PC-3 (cell line): ENCODE data around the gene TACSTD2. TPM values are rescaled to one million over a fixed set of nuclear protein-coding genes. Genes with fewer than 3 reads are reported as not detected.

Experiments used
- ATAC-seq: fragments of 200-7000 bp; cut with Tn5 transposase; 2 replicates; pipeline ENCODE4 v1.9.1; 2020; ENCODE audit warnings: mild to moderate bottlenecking, moderate library complexity
- BruUV-seq: library from RNA; stranded (reverse); fragments of 400-500 nt; replicated peaks from 2 replicates; lab custom pipeline; 2021; lab: Mats Ljungman, UMichigan
- CTCF ChIA-PET: fragments of 300-600 bp; sonication (Branson Sonifier 250); formaldehyde crosslinking; loops from one replicate; lab custom pipeline; 2022; ENCODE audit warnings: antibody characterized with exemption; lab: Charles Lee
- POLR2A ChIA-PET: fragments of 300-600 bp; sonication (Branson Sonifier 250); formaldehyde crosslinking; loops from one replicate; lab custom pipeline; 2022; ENCODE audit warnings: antibody characterized with exemption; ENCODE audit not compliant: unreplicated experiment; lab: Charles Lee
- DNase-seq: peaks from one replicate; pipeline ENCODE4 v3.0.0-alpha.2; 2015
- H2AFZ ChIP-seq: fragments of 300-600 bp; sonication (generic); 2 replicates; pipeline ENCODE4 v1.6.0; 2016; ENCODE audit warnings: antibody characterized with exemption, low read length
- H3F3A ChIP-seq: fragments of 300-600 bp; sonication (generic); one replicate; pipeline ENCODE4 v1.6.0; 2017; ENCODE audit warnings: antibody characterized with exemption, low read length, control low read depth, mild to moderate bottlenecking; ENCODE audit not compliant: unreplicated experiment
- H3K27ac ChIP-seq: fragments of 300-600 bp; sonication (generic); 2 replicates; pipeline ENCODE4 v1.5.1; 2016; ENCODE audit warnings: mild to moderate bottlenecking, low read length
- H3K27me3 ChIP-seq: fragments of 300-600 bp; sonication (generic); 2 replicates; pipeline ENCODE4 v1.6.1; 2016; ENCODE audit warnings: low read length, mixed read lengths
- H3K36me3 ChIP-seq: fragments of 300-600 bp; sonication (generic); 2 replicates; pipeline ENCODE4 v1.6.1; 2016; ENCODE audit warnings: low read depth, mixed run types, low read length, mixed read lengths
- H3K4me1 ChIP-seq: fragments of 300-600 bp; sonication (generic); 2 replicates; pipeline ENCODE4 v1.5.1; 2016; ENCODE audit warnings: low read length; ENCODE audit not compliant: insufficient read depth
- H3K4me2 ChIP-seq: fragments of 300-600 bp; sonication (generic); 2 replicates; pipeline ENCODE4 v1.6.0; 2016; ENCODE audit warnings: low read length
- H3K4me3 ChIP-seq: fragments of 300-600 bp; sonication (generic); 2 replicates; pipeline ENCODE4 v1.5.1; 2016; ENCODE audit warnings: mild to moderate bottlenecking, low read length, mixed read lengths
- H3K79me2 ChIP-seq: fragments of 300-600 bp; sonication (generic); 2 replicates; pipeline ENCODE4 v1.6.1; 2017; ENCODE audit warnings: low read length, mixed read lengths
- H3K9ac ChIP-seq: fragments of 300-600 bp; sonication (generic); 2 replicates; pipeline ENCODE4 v1.6.0; 2016; ENCODE audit warnings: mild to moderate bottlenecking, low read length
- H3K9me2 ChIP-seq: fragments of 300-600 bp; sonication (generic); replicated peaks from 2 replicates; pipeline ENCODE4 v1.6.1; 2016; ENCODE audit warnings: mixed run types, low read length, mixed read lengths
- H3K9me3 ChIP-seq: fragments of 300-600 bp; sonication (generic); 2 replicates; pipeline ENCODE4 v1.6.1; 2016; ENCODE audit warnings: low read length, mixed read lengths
- H4K20me1 ChIP-seq: fragments of 300-600 bp; sonication (generic); 2 replicates; pipeline ENCODE4 v1.6.1; 2016; ENCODE audit warnings: low read length, mixed read lengths
- CTCF ChIP-seq: fragments of 300-600 bp; sonication (generic); conservative IDR thresholded peaks from 2 replicates; pipeline ENCODE4 v1.5.1; 2017; ENCODE audit warnings: antibody characterized with exemption, low read depth, mild to moderate bottlenecking, low read length
- EZH2 ChIP-seq: fragments of 300-600 bp; sonication (generic); IDR thresholded peaks from one replicate; pipeline ENCODE4 v1.6.1; 2017; ENCODE audit warnings: antibody characterized with exemption, mild to moderate bottlenecking, low read length; ENCODE audit not compliant: unreplicated experiment
- EZH2phosphoT487 ChIP-seq: fragments of 300-600 bp; sonication (generic); IDR thresholded peaks from 2 replicates; pipeline ENCODE4 v1.6.1; 2018; ENCODE audit warnings: mild to moderate bottlenecking, antibody characterized with exemption, low read length, borderline replicate concordance
- intact Hi-C: fragments of 100-400 bp; cut with micrococcal nuclease; formaldehyde crosslinking; loops from 2 replicates; pipeline ENCODE4 v1.9.0; 2023
- total RNA-seq: library from RNA; depleted of rRNA; stranded (reverse); fragments of >200 nt; gene quantifications from 2 replicates; pipeline ENCODE4 v1.2.3, GENCODE V29; 2014

TACSTD2 gene
- total RNA-seq, 1 experiment from 2014 or later, result 94.2 TPM

- Histone ChIP-seq H3F3A (no peaks in the 10 kb centered on the region), H3K9me2 (no peaks in the 10 kb centered on the region), H3K9ac (no peak overlapping the region), H3K9me3 (no peaks in the 10 kb centered on the region), H3K27me3 (no peaks in the 10 kb centered on the region), H3K4me3 (no peak overlapping the region; the same call in 1 of the 2 replicates), H3K4me1 (peaks cover 15% of the 10 kb centered on the region), H4K20me1 (no peaks in the 10 kb centered on the region), H3K79me2 (peaks cover 21% of the 10 kb centered on the region; the same call in 1 of the 2 replicates), H3K4me2 (peak overlapping the region; percentile 47), H3K36me3 (no peaks in the 10 kb centered on the region), H3K27ac (no peak overlapping the region), H2AFZ (no peak overlapping the region; the same call in 1 of the 2 replicates)
- CTCF ChIA-PET, result no interaction called here
- peak; percentile 85 for DNase-seq
- BruUV-seq, result no TSS peak
- POLR2A ChIA-PET, result no interaction called here
- TF ChIP-seq CTCF (no peak), EZH2 (no peak), EZH2phosphoT487 (no peak)
- peak; percentile 88 for ATAC-seq
- intact Hi-C loops, result no loop called here
Observed at GRCh38 chr1:58592522-58593134, 15.6 kb upstream of the TACSTD2 start.

GRCh38 chr1:58591806-58592205, 14.8 kb upstream of the TACSTD2 start:
- no peaks in the 10 kb centered on the region for H3K9me2 ChIP-seq
- intact Hi-C loops, result no loop called here
- no peak overlapping the region for H2AFZ ChIP-seq
- H3K79me2 ChIP-seq, result peaks cover 29% of the 10 kb centered on the region
- ChIA-PET POLR2A (no interaction called here), CTCF (no interaction called here)
- H4K20me1 ChIP-seq, result no peaks in the 10 kb centered on the region
- H3K4me3 ChIP-seq, result no peak overlapping the region
- H3K4me2 ChIP-seq, result no peak overlapping the region
- no peaks in the 10 kb centered on the region for H3K27me3 ChIP-seq
- ATAC-seq (no peak), DNase-seq (no peak)
- no peaks in the 10 kb centered on the region for H3K36me3 ChIP-seq
- BruUV-seq, result no TSS peak
- H3K4me1 ChIP-seq, result peaks cover 15% of the 10 kb centered on the region
- H3K9ac ChIP-seq, result no peak overlapping the region
- no peaks in the 10 kb centered on the region for H3K9me3 ChIP-seq
- TF ChIP-seq CTCF (no peak), EZH2 (no peak), EZH2phosphoT487 (no peak)
- H3F3A ChIP-seq, result no peaks in the 10 kb centered on the region
- H3K27ac ChIP-seq, result no peak overlapping the region

GRCh38 chr1:58590019-58590418, 13.0 kb upstream of the TACSTD2 start:
- peaks cover 30% of the 10 kb centered on the region for H3K4me1 ChIP-seq
- no peaks in the 10 kb centered on the region for H3K9me3 ChIP-seq
- BruUV-seq, result no TSS peak
- no peak overlapping the region for H3K9ac ChIP-seq
- H3K27ac ChIP-seq, result no peak overlapping the region
- ChIA-PET CTCF (no interaction called here), POLR2A (no interaction called here)
- no peaks in the 10 kb centered on the region for H3K36me3 ChIP-seq
- intact Hi-C loops, result no loop called here
- DNase-seq, result no peak
- no peaks in the 10 kb centered on the region for H3K27me3 ChIP-seq
- H3K9me2 ChIP-seq, result no peaks in the 10 kb centered on the region
- H4K20me1 ChIP-seq, result no peaks in the 10 kb centered on the region
- H3K4me2 ChIP-seq, result no peak overlapping the region
- H3F3A ChIP-seq, result no peaks in the 10 kb centered on the region
- no peak for ATAC-seq
- TF ChIP-seq CTCF, result no peak
- TF ChIP-seq EZH2, result no peak
- no peak for TF ChIP-seq EZH2phosphoT487
- H3K79me2 ChIP-seq, result peaks cover 47% of the 10 kb centered on the region
- H2AFZ ChIP-seq, result no peak overlapping the region
- H3K4me3 ChIP-seq, result no peak overlapping the region
